Cardiac septum (tissue), 1 donor: Measurements from ENCODE around the gene TPO. TPM values are rescaled to one million over a fixed set of nuclear protein-coding genes. Genes with fewer than 3 reads are reported as not detected.
"Not testable (repeated sequence)": the region's sequence is repeated elsewhere in the genome, so short reads cannot be mapped to it uniquely, and the experiment has no call there.

Source experiments
- DNase-seq: peaks from one replicate; pipeline ENCODE4 v3.0.0-alpha.2; 2020; ENCODE audit warnings: low spot score
- intact Hi-C: fragments of 100-400 bp; cut with DNase I; formaldehyde crosslinking; loops from one replicate; pipeline ENCODE4 v1.14.0; 2022
- total RNA-seq: library from RNA; stranded (reverse); fragmentation: NEBNext Ultra II Directional; extraction: Animal tissue kit (Norgen Biotek cat#: 25700); gene quantifications from one replicate; pipeline ENCODE4 v1.2.1, GENCODE V29; 2021
- donor health status: DM: no; HTN: no; CAD: no.

The TPO gene
- total RNA-seq, 1 donor from 2014 or later: 11.8 TPM

DNA sequence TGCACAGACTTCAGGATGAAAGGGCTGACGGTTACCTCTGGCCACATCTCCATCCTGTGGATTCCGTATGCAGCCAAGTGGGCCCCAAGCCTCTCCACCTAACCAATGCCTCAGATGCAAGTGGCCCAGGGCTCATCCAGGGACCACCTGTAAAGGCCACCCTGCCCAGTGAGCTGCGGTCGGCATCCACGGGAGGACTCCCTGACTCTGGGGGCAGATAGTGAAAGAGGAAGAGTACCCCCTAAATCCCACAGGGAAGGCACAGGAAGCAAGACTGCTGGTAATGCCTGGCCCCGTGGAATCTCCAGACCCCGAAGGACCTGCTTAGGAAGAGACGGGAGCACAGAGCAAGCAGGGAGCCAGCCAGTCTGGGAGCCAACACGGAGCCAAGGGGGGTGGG lies 11.2 kb upstream of the TPO start:
- intact Hi-C loops: no loop called here
- no peak for DNase-seq

DNA sequence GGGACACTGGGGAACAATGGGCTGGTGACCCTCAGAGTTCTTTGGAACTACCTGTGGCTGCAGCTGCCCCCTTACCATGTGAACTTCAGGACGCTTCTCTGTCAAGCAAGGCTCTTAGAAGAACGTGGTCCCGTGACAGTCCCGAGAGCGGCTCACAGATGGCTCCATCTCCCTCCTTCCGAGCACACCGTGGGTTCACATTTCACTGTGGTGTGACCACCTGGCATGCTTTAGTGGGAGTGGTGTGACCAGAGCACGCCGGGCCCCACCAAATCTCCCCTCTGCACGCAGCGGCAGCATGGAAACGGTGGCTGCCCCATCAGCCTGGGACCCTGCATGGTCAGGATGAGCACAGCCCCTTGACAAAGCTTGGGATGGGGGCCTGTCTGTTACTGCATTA lies 9.7 kb upstream of the TPO start:
- intact Hi-C loops: no loop called here
- DNase-seq: no peak

DNA sequence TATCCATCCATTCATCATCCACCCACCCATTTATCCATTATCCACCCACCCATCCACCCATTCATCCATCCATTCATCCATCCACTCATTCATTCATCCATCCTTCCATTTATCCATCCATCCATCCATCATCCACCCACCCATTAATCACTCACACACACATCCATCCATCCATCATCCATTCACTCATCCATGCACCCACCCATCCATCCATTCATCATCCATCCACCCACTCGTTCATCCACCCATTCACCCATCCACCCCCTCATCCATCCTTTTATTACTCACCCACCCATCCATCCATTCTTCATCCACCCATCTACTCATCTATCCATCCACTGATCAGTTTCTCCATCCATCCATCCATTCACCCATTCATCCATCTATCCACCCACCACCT lies 8.1 kb upstream of the TPO start:
- DNase-seq: no peak
- intact Hi-C loops: no loop called here

DNA sequence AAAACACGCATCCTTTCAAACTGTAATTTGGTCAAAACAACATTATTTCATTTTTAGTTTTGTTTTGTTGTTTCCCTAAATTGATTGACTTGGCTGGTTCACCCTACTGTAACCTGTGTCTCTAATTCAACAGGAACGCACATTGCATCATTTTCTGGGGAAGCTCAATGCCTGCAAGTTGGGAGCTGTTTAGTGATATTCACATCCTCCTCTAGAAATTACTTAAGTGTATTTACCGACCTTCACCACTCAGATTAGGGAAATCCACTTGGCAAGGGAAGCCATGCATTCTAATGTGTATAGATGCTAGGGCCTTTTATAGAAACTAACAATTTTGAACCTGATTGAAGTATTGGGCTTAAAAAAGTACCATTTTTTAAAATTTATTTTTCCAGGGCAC lies 7.3 kb upstream of the TPO start:
- intact Hi-C loops: no loop called here
- DNase-seq: no peak

DNA sequence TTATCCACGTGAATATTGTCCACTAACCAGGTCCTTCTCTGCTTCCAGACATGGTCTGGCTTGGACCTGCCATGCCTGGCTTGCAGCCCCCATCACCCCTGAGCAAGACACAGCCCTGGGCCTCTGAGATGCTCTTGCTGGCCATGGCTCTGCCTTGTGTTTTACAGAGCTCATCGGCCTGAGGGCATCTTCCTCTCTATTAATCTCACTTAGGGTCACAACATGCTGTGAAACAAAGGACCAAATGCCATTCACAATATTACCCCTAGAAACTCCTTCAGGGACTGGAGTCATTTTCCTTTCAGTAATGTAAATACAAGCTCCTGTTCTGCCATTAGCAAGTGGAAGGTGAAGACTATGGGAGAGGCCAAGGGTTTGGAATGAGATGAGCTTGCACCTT lies 6.8 kb upstream of the TPO start:
- no peak for DNase-seq
- intact Hi-C loops: no loop called here

DNA sequence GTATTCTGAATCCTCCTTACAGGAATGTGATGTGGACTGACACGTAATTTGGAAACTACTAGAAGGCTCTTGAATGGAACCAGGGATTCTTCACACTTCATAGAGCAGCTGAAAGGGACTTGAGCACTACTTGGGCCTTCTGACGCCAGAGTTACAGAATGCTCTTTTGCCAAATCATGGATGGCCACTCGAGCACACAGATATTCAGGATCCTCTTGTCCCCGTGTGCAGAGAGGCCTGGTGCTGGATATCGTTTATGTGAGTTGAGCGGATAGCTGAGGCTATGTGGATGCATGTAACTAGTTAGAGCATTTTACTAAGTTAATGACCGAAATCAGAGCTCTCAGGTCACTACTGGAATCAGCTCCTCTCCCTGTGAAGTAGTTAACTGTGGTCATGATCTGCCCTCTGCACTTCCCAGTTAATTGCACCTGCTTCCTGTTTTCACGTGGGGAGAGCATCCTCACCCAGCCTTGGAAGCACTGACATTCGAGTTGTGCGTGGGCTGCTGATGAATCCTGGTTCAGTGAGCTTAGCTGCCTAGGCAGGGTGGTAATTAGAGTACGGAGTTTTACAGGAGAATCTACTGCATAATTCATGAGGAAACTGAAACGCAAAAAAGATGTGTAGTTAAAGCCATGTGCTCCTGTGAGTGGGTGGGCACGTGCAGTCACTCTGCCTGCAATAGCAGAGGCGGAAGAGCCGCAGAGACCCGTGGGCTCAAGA lies 5.2 kb upstream of the TPO start:
- DNase-seq: no peak
- intact Hi-C loops: no loop called here

DNA sequence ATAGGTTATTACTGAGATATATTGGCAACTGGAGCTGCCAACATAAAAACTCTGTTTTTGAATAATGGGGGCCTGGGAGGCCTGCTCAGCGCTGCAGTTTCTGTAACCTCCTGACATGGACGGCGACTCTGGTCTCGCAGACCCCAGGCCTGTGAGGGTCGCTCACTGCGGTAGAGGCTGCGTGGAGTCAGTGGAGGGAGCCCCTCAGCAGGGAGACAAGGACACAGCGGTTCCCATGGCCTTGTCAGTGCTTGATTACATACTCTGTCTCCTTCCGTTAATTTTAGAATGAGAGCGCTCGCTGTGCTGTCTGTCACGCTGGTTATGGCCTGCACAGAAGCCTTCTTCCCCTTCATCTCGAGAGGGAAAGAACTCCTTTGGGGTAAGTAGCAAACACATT lies 858 bp downstream of the TPO start:
- DNase-seq: no peak
- intact Hi-C loops: no loop called here

DNA sequence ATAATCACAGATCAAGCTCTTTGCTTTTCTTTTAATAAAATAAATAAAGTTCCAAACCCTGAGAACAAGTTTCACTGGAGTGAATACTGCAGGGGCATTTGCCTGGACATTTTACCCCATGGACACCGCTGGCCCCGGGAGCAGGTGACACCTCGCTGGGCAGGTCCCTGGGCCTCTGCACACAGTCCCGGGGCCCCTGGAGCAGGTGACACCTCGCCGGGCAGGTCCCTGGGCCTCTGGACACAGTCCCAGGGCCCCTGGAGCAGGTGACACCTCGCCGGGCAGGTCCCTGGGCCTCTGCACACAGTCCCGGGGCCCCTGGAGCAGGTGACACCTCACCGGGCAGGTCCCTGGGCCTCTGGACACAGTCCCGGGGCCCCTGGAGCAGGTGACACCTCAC lies 1.6 kb downstream of the TPO start:
- intact Hi-C loops, DNase-seq: not testable (repeated sequence)

DNA sequence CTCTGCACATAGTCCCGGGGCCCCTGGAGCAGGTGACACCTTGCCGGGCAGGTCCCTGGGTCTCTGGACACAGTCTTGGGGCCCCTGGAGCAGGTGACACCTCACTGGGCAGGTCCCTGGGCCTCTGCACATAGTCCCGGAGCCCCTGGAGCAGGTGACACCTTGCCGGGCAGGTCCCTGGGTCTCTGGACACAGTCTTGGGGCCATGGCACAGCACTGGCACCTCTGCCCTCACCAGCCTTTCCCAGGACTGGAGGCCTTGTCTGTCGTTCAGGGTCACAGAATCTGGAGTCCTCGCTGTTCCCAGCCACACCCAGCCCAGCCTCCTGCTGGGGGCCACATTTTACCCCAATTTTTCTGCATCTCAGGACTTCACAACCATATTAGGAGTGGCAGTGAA lies 2.2 kb downstream of the TPO start:
- intact Hi-C loops: no loop called here
- no peak for DNase-seq

DNA sequence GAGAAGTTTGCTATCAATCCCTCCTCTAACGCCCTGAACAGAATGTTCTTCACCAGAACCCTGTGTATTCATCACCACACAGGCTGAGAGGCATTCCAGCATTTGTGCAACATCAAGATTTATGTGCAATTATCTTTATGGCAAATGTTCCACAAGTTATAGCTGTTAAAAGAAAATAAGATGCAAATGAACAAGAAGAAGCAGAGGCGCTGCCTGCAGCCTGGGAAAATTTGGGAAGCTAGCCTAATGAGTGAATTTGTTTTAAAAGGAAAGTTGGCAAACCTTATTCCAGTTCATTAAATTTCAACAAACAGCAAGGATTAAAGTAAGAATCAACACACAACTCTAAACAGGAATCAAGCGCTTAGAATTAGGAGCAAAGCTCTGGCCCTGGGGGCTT lies 5.3 kb downstream of the TPO start:
- DNase-seq: no peak
- intact Hi-C loops: no loop called here

DNA sequence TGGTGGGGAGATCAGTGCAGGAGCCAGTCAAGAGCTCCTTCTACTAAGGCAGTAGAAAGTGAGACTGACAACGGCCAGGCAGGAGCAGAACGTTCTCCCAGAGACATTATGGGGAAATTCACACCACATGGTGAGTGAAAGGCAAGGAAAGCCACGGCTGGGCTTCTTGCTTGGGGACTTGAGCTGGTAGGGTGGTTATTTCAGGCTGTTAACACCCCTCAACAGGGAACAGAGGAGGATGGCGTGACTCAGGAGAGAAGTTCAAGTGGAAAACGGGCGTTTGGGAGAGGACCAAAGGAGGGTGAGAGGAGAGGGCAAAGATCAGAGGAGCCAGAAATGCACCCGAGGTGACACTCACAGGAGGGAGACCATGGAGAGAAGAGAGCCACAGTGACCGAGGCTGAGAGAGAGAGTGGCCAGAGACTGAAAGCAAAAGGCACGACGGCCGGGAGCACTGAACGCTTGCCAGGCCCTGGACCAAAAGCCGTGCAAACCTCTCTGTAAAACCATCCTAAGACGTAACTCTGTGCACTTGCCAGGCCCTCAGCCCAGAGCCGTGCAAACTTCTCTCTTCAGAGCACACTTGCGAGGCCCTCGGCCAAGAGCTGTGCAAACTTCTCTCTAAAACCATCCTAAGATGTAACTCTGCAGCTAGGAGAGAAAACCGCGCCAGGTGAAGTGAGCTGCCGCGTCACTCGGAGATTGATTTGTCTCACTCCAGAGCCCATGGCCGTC lies 7.7 kb downstream of the TPO start:
- intact Hi-C loops: no loop called here
- no peak for DNase-seq

DNA sequence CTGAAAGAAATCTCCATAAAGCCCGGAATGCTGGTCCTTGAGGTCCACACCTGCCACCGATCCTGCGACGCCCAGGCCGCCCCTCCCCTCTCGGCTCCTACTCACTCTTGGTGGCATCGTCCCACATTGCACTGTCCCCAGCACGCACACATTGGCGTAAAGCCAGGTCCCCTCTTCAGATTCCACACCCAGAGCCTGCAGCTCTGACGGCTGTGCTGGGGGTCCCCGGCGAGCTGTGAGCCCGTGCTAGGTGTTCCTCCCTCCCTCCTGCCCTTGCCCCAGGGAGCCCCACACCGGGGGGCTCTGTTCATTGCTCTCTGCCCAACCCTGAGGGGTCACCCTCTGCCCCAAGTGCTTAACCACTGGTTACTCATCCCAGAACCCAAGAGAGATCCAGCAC lies 8.5 kb downstream of the TPO start:
- intact Hi-C loops: no loop called here
- DNase-seq: no peak

DNA sequence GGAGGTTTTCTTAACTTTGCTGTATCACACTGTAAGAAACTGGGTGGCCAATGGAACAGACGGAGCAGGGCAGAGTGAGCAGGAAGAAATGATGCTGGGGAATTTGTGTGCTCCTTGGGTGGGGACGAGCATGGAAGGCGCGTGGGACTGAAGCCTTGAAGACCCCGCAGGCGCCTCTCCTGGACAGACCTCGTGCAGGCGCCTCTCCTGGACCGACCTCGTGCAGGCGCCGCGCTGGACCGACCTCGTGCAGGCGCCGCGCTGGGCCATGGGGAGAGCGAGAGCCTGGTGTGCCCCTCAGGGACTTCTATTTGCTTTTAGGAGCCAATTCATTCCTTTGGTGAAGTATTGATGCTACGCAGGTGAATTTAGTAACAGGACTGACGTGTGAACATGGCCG lies 8.9 kb downstream of the TPO start:
- intact Hi-C loops: no loop called here
- no peak for DNase-seq

DNA sequence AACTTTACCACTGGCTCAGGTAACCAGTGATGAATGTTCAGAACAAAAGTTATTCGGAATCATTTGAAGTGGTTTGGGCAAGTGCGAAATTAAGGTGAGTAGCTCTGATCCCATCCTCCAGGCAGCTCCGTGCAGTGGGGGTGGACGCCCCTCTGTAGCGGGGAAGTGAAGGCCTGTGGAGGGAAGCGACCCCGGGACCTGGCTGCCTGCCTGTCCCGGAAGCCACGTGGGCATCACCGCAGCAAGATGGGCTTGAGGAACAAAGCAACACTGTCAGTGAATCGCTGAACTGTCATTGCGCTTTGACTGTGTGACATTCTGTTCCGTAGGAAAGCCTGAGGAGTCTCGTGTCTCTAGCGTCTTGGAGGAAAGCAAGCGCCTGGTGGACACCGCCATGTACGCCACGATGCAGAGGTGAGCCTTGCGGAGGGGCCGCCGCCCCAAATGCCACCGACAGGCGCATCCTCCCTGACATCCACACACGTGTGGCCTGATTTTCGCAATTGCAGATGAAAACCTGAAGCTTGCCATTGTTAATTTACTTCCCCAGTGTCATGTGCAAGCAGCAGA lies 9.5 kb downstream of the TPO start:
- intact Hi-C loops: no loop called here
- DNase-seq: no peak

DNA sequence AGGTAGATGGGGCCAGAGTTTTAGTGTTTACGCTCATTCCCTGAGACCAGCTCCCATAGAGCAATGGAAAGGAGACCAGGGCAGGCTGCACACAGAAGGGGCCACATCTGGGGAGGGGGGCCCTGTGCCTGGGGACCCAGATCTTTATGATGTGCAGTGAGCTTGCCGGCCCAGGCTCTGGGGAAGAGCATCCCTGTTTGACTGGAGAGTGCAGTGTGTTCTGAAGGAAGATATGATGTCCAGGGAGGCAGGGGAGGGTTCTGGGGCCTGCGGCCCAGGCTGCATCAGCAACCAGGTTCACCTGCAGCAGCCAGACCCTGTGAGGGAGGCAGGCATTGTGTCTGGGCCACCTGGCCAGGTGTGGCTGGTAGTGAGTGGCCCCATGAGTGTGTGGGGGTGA lies 13.8 kb downstream of the TPO start:
- intact Hi-C loops: no loop called here
- DNase-seq: no peak

DNA sequence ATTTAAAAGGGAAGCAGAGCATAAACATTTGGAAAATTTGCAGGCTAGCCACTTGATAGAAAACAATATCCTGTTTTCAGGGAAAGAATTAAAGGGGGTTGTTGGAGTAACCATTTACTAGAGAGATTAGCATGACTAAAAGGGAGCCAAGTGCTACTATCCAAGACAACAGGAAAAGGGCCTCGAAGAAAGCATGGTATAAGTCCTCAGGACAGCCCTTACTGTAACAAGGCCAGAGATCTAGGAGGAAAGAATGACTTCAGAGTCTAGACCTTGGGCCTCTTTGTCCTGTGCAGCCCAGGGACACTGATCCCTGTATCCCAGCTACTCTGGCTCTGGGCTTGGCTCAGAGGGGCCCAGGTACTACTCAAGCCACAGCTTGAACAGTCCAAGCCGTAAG lies 16.6 kb downstream of the TPO start:
- no peak for DNase-seq
- intact Hi-C loops: no loop called here

DNA sequence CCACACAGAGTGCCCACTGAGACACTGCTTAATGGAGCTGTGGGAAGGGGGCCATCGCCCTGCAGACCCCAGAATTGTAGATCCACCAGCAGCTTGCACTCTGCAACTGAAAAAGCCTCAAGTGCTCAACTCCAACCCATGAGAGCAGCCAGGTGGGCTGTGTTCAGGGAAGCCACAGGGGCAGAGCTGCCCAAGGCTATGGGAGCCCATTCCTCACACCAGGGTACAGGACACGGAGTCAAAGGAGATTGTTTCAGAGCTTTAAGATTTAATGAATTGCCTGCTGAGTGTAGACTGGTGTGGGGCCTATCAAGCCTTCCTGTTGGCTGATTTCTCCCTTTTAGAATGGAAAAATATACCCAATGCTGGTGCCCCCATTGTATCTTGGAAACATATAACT lies 17.2 kb downstream of the TPO start:
- intact Hi-C loops: no loop called here
- no peak for DNase-seq

DNA sequence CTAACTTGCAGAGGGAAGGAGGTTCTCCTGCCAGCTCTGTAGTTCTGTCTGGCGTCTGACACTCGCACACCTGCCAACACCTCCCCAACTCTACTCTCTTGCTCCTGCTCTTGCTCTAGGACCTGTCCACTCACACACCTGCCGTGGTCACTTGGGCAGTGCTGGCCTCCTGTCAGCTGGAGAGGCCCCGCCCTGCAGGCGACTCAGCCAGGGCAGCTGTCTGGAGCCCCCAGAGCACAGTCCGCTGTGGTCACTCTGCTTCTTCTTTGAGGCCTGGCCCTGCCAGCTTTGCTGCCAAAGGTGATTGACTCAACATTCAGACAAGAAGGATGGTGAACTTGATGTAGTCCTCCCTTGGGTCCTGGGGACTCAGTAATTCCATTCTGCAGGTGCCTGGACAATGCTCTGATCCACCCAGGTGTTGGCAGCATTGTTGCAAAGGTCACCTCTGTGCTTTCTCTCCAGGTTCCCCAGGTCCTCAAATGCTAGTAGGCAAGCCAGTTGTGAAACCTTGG lies 18.7 kb downstream of the TPO start:
- DNase-seq: peak; percentile 29

DNA sequence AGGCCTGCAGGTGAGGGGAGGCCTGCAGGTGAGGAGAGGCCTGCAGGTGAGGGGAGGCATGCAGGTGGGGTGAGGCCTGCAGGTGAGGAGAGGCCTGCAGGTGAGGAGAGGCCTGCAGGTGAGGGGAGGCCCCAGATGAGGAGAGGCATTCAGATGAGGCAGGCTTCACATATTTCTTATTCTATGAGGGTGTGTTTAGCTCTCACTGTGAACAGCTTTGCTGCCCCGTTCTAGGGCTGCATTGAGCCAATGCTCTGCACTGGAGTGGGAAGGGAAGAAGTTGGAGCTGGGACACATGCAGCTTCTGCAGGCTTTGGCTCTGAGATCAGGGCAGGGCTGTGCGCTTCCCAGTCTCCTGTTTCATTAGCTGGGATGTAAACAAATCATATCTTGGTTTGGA lies 19.5 kb downstream of the TPO start:
- intact Hi-C loops: no loop called here
- DNase-seq: no peak

More for the DNA sequence above, 18.7 kb downstream of the TPO start:
- intact Hi-C loops: no loop called here

DNA sequence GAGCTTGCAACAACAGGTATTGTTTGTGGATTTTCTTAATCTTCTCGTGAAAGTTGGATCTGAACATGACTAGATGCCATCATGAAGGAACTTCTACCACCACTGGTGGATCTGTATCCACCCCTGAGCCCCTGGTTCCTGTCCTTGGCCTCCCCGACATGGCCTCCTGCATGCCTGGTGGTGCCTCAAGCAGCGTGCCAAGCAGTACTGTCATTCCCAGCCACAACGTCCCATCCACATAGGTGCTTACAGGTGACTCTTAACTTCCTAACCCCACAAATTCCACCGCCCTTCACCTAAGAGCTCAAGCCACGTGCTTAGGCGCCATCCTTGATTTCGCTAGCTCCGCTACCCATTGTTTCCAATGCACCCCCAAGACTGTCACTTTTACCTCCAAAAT lies 23.1 kb downstream of the TPO start:
- intact Hi-C loops: no loop called here
- DNase-seq: no peak

DNA sequence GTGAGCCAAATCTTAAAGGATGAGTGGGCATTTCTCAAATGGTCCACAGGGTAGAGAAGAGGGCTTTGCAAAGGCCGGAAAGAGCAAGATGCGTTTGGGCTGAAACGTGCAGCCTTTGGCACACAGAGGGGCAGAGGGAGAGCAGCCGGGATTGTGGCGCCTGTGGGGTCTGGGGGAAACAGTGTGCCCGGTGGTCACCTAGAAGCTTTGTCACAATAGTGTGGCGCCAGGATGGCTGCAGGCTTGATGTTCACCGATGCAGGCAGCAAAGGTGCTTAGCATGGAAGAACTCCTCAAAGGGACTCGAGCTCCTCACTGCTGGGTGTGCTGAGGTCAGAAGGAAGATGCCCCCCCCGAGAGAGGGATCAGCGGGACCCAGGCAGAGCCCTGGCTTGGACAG lies 23.8 kb downstream of the TPO start:
- intact Hi-C loops: no loop called here
- DNase-seq: no peak
